GM18505 (cell line): ENCODE results near the gene SLC16A2.

ENCODE experiments used
- ATAC-seq: cut with Tn5 transposase; IDR thresholded peaks from one replicate; pipeline ENCODE4 v1.9.1; 2021; ENCODE audit not compliant: unreplicated experiment
- POLR2A ChIP-seq: IDR thresholded peaks from 4 replicates; pipeline ENCODE4 v1.6.1; 2011; ENCODE audit warnings: borderline replicate concordance; ENCODE audit not compliant: insufficient read depth, insufficient read length; ENCODE audit errors: extremely low read depth

Gene SLC16A2

GRCh38 chrX:74421036-74421739 is at the start of gene SLC16A2:
SLC16A2 (plus strand) TSS chrX:74421493; CDS start chrX:74421638, 145 bp downstream.
- ATAC-seq: no peak
- no peak for TF ChIP-seq POLR2A

DNA sequence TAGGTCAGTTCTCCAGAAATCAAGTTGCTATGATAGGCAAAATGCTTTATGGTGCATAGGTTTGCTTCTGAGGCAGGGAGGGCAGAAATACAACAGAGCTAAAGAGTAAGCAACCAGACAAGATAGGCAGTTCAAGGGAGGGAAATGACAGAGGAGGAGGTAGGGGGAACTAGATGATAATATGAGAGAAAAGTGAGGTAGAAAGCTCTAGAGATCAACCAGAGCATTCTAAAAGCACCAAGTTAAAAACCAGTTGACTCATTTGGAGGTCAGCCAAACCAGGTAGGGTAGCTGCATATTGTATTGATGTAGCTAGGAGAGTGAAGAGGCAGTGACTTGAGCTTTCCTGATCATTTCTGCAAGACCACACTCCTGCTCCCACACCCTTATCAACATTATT is 49.0 kb upstream of the SLC16A2 start:
- ATAC-seq: no peak
- TF ChIP-seq POLR2A: no peak

- no peak for ATAC-seq
- no peak for TF ChIP-seq POLR2A
Measured at GRCh38 chrX:74377282-74377681, 44.0 kb upstream of the SLC16A2 start.

GRCh38 chrX:74382613-74383012 is 38.7 kb upstream of the SLC16A2 start:
- TF ChIP-seq POLR2A: no peak
- peak; percentile 75 for ATAC-seq

GRCh38 chrX:74383611-74384010 is 37.7 kb upstream of the SLC16A2 start:
- no peak for ATAC-seq
- no peak for TF ChIP-seq POLR2A

- ATAC-seq: no peak
- no peak for TF ChIP-seq POLR2A
Measured at GRCh38 chrX:74389016-74389722, 32.1 kb upstream of the SLC16A2 start.

- no peak for TF ChIP-seq POLR2A
- no peak for ATAC-seq
Measured at GRCh38 chrX:74395556-74395955, 25.7 kb upstream of the SLC16A2 start.

DNA sequence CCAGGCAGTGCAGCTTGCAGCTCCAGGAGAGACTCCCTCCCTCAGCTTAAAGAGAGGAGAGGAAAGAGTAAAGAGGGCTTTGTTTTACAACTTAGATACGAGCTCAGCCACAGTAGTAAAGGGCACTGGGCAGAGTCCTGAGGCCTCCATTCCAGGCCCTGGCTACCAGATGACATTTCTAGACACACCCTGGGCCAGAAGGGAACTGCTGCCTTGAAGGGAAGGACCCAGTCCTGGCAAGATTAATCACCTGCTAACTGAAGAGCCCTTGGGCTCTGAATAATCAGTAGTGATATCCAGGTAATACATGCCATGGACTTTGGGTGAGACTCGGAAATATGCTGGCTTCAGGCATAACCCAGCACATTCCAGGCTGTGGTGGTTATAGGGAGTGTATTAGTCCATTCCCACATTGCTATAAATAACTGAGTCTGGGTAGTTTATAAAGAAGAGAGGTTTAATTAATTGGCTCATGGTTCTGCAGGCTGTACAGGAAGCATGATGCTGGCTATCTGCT is 15.3 kb upstream of the SLC16A2 start:
- no peak for ATAC-seq
- no peak for TF ChIP-seq POLR2A

- peak; percentile 61 for ATAC-seq
- no peak for TF ChIP-seq POLR2A
Measured at GRCh38 chrX:74408304-74408703, 13.0 kb upstream of the SLC16A2 start.

DNA sequence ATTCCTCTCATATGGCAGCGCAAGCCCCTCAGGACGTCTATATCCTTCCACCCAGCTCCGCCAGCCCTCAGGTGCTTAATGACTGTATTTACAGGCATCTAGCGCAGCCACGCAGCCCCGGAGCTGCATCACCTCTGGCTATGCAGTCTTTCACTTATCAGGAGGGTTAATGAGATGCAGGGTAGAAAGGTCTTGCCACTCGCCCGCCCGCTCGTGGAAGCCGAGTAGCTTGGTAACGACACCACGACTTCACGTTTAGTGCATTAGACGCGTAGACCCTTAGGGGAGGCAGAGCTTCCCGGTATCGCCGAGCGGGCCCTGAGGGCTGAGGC is 1.5 kb upstream of the SLC16A2 start:
- no peak for TF ChIP-seq POLR2A
- no peak for ATAC-seq

DNA sequence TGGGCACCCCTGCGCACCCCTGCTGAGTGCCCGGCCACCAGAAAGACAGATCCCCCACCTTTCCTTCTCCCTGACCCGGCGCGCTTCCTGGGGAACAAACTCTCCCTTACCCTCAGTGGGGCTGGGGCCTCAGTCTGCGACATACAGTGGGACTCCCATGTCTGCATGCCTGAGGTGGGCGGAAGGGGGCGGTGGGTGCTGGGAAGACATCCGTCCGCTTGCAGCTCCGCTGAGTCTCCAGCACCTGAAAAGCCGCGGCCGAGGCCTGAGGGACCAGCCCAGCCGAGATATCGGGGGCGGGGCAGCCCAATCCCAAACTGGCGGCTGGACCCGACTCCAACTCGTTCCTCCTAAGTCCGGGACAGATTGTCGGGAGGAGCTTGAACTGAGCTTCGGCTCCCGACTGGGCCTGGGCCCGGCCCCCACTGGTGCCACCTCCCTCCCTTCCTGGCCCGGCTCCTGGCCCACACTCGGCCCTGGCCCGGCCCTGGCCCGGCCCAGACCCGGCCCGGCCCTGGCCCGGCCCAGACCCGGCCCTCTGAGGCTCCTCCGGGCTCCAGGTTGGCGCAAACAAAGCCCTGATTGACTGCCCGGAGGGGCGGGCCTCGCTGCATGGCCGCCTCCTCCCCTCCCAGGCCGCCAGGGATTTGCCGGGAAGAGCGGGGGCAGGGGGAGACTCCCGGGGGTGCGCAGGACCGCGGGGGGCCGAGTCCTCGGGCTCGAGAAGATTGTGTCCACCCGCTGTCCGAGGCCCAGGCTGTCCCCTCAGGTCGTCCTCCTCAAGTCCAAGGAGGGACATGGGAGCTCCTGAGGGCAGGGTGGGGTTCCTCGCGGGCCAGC is 877 bp upstream of the SLC16A2 start:
- TF ChIP-seq POLR2A: no peak
- no peak for ATAC-seq

DNA sequence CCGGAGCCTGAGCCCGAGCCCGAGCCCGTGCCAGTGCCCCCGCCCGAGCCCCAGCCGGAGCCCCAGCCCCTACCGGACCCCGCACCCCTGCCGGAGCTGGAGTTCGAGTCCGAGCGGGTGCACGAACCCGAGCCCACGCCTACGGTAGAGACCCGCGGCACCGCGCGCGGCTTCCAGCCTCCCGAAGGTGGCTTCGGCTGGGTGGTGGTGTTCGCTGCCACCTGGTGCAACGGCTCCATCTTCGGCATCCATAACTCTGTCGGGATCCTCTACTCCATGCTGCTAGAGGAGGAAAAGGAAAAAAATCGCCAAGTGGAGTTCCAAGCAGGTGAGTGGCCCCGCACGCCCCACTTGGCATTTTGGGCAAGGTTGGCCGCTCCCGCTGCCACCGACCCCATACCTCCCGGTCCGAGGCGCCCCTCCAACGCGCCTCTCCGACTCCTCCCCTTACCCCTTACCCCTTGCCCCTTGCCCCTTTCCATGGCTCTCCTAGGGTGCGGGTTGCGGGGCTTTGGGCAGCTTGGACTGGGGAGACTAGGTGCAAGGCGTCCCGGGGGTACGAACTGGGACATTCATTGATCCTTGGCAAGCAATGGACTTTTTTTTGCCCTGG is 553 bp downstream of the SLC16A2 start:
- no peak for TF ChIP-seq POLR2A
- ATAC-seq: no peak
